Adrenal gland (tissue), 5 donors: ENCODE data around the gene HEPN1.

Experiments used
- CTCF ChIP-seq, 6 experiments: fragments of 450-650 bp in 4 of 6; fragments of 200-600 bp in 2 of 6; sonication (generic) in 1 of 6; IDR thresholded peaks; 1 replicate in 5 of 6; 2 replicates in 1 of 6; pipeline versions ENCODE4 v1.5.1 to v1.8.0; 2016 to 2021; ENCODE audit warnings: antibody characterized with exemption in 6 of 6, mild to moderate bottlenecking in 2 of 6, moderate library complexity in 1 of 6
- POLR2A ChIP-seq, 2 donors: fragments of 450-650 bp; IDR thresholded peaks; one replicate each; pipeline ENCODE4 v1.6.1; 2017; ENCODE audit warnings: antibody characterized with exemption in 2 of 2, mild to moderate bottlenecking in 2 of 2, moderate library complexity in 1 of 2
- donor health status: DM: no; HTN: no; CAD: no.

- TF ChIP-seq POLR2A (IDR thresholded peaks at IDR 0.05) (no peak), CTCF (IDR thresholded peaks at IDR 0.05) (no peak)
Observed at GRCh38 chr11:124878759-124879492, 40.1 kb upstream of the HEPN1 start.
